ENCODE measurements around the gene ANKRD63.

ANKRD63 gene, protein sequence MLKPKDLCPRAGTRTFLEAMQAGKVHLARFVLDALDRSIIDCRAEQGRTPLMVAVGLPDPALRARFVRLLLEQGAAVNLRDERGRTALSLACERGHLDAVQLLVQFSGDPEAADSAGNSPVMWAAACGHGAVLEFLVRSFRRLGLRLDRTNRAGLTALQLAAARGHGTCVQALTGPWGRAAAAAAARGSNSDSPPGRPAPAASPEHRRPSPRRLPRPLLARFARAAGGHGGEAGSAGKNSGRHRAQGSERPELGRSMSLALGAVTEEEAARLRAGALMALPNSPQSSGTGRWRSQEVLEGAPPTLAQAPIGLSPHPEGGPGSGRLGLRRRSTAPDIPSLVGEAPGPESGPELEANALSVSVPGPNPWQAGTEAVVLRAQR

GRCh38 chr15:40282869-40283614, at the start of gene ANKRD63:
TSS of gene ANKRD63 (minus strand) at chr15:40283064. CDS start at chr15:40282586, 478 bp downstream.
- no peak for DNase-seq

- DNase-seq = no peak
Observed at GRCh38 chr15:40332113-40332781, 49.4 kb upstream of the ANKRD63 start.

DNA sequence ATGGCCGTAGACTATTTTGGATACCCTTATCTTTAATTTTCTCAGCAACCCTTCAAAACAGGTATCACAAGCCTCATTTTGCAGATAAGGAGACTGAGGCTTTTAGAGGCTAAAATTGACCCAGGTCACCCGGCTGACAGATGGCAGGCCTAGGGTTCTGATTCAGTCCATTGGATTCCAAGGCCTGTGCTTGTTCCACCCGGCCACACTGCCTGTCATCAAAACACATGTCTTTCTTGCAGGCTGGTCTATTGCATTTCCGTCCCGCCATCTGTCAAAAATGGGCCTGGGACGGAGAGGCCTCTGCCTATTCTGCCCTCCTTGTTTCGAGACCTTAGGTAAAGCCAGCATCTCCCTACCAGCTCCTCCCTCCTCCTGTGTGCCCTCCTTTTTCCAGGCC, 48.8 kb upstream of the ANKRD63 start:
- DNase-seq = no peak

DNA sequence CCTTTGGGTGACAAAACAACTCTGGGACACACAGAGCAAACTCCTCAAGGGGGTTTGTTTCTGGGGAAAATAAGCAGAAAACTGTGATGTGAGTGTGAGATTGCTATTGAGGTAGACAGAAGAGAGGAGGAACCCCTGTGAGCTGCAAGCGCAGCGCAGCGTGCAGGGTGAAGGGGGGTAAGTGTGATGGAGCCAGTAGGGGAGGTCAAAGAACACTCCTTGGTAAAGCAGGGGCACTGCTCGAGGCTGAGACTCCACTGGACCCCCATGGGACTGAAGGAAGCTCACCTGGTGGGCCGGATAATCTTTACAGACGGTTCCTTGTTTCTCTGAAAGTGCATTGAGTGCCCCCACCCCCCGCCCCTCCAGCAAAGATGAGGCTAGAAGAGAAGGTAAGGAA, 48.2 kb upstream of the ANKRD63 start:
- DNase-seq = no peak

DNA sequence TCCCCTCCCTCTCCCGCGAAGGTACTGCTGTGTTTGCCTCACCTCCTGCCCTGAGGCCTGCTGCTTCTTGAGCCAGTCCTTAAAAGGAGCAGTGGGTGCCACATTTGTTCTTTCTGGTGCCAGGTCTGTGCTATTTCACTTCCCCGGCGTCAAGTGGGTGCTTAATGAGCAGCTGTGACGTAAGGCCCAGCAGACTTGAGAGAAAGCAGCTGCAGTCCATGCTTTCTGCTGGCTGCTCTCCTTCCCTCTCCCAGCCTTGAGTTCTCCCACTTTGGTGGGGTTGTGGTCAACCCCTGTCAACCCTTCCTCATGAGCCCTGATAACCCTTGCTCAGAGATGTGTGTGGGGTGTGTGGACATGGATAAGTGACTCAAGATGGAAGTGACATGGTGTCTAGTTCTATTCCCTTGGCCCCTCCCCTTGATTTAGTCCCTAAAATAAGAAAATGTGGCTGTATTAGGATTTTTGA, 47.5 kb upstream of the ANKRD63 start:
- DNase-seq = no peak

- DNase-seq = no peak
Observed at GRCh38 chr15:40329804-40330203, 46.9 kb upstream of the ANKRD63 start.

DNA sequence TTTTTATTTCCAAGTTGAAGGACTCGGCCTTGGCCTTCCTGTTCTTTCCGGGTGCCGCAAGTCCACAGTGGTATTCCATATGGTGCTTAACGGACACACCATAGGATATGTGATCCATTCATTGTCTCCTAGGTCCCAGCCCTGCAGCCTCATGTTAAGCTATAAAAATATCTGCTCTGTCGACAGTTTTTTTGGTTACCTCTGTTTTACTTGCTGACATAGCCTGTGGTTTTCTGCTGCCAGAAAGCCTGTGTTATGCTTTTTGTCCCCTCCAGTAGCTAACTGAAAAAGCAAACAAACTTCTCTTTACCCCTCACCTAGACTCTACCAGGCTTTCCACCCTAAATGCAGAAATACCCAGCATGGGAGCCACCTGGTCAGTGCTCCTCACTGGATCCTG, 45.9 kb upstream of the ANKRD63 start:
- DNase-seq = no peak

- no peak for DNase-seq
Observed at GRCh38 chr15:40328176-40328575, 45.3 kb upstream of the ANKRD63 start.

DNA sequence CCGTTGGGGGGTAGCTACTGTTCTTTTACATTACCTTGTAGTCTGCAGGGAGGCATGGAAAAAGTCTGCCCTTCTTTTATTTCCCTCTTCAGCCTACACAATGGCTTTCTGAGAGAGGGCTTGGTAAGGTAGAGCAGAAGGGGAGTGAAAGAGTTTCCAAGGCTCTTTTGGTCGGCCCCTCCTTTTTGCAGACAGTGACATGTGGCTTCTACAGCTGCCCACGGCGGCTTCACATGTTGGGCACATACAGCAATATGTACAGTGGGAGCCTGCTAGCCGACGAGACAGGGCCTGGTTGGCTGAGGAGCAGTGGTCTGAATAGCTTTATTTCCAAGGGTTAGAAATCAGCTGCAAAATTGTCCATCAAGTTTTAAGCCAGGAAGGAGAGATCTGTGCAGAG, 44.6 kb upstream of the ANKRD63 start:
- no peak for DNase-seq

DNA sequence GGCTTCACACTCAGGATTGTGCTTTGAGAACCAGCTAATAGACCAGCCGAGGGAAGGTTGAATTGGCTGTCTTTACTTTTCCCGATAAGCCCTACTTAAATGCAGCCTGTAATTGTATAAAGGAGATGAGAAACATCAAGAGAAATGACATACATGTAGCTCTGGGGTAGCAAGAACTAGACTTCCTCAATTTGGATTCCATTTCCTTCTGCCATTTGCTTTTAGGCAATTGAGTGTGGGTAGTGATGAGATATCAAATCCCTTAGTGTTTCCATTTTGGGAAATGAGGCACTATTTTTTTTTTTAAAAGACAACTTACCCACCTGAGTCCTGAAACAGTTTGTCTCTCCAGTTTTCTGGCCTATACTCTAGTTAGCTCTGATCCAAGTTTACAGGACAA, 42.8 kb upstream of the ANKRD63 start:
- DNase-seq = no peak

GRCh38 chr15:40325188-40325587, 42.3 kb upstream of the ANKRD63 start:
- no peak for DNase-seq

DNA sequence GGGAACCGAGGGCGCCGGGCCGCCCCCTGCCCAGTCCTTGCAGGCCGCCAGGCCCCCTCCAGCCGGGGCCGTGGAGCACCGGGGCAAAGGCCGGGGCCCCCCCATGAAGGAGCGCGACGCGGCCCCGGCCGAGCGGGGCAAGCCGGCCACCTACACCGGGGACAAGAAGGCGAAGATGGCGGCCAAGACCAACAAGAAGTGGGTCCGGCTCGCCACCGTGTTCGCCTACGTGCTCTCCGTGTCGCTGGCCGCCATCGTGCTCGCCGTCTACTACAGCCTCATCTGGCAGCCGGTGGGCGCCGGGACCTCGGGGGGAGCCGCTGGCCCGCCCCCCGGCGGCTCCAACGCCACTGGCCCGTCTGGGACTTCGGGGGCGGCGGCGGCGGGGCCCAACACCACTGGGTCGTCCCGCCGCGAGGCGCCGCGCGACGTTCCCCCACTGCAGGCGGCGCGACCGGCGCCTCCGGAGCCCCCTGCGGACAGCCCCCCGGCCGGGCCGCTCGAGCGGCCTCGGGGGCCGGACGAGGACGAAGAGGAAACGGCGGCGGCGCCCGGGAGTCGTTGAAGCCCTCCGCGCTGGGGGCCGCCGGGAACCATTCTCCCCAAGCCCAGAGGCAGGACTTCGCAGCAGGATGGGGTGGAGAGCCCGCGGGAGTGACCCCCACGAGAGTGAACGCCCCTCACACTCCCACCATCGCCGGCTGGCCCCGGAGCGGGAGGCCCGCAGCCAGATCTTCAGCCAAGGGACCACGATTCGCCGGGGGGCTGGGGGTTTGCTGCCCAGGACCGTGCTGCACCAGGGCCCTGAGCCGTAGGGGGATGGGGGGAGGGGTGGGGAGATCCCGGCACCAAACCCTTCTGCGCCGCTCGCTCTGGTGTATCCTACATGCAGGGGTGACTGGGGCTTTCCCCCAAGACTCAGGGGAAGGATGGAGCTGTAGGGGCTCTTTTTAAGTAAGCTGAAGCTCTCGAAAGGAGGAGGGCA, 41.4 kb upstream of the ANKRD63 start:
- DNase-seq = peak; percentile 45 to 51

DNA sequence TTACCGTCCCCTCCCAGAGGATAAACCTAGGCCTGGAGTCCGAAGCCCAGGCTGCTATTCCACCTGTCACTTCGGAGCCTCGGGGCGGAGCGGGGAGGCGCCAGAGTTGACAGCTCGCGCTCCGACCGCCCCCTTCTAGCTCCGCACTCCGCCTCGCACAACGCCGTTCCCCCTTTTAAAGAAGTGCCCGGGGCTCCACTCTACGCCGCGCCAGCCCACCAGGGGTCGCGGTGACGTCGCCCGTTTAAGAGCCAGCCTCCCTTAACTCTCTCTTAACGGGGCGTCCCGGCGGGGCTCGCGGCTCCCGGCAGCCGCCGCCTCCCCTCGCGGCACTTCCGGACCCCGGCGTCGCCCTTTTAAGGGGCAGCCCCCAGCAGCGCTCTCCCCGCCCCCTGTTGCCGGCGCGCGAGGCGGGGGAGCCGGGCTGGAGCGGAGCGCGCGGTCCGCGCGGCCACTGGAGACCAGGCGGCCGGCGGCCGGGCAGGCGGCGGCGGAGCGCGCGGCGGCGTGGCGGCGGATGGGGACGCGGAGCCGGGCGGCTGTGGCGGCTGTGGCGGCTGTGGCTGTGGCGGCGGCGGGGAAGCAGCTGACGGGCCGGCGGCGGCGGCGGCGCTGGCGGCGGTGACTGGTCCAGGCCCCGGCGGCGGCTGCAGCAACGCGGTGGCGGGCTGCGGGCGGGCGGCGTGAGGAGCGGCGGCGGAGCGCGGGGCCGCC, 40.5 kb upstream of the ANKRD63 start, which contains the start of gene INAFM2:
TSS of gene INAFM2 (plus strand) at position 454 of the 714 bp plus-strand sequence. CDS start 364 bp downstream, outside the sequence.
- peak; percentile 93 to 94 for DNase-seq

DNA sequence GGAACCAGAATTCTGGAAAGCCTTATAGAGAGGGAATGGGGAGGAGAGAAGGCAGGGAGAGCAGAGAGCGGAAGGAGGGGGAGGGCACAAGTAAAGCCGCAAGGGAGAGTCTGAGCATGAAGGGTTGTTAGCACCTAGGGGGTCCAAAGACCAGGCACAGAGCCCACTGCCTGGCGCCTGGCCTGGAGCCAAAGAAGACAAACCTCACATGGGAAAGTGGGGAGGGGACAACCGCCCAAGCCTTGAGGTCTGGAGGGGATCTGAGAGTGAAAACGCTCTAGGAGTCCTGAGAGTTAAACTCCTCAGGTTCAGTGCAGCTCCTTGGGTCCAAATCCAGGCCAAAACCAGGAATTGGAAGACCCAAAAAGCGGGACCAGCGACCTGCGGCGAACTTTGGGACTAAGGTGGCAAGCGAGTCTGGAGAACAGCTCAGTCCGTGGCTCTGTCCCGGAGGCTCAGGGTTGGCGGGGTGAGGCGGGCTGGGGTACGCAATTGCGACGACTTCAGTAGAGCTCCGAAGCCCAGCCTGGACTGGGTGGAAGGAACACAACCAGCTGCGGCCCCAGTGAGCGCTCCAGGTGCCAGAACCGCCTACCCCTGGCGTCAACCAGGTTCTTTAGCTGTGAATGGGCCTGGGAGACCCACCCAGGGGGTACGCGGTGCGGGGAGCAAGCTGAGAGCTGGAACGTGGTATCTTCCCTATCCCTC, 39.8 kb upstream of the ANKRD63 start:
- DNase-seq = no peak

- DNase-seq = peak; percentile 55 to 57
Observed at GRCh38 chr15:40320931-40321371, 38.1 kb upstream of the ANKRD63 start.

DNA sequence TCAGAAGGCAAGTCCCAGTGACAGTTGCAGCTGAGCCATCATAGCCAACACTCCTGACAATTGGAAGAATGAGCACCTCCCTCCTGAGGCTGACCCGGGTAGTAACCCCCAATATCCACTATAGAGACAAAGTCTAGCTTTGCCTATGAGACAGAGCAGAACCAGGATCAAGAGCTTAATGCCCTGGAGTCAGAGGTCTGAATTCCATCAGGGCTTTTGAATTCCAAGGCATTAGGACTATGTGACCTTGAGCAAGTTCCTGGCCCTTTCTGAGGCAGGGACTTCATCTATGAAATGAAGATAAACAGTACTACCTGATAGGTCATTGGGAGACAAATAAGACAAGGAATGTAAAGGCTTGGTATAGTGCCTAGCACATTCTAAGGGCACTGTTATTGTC, 37.5 kb upstream of the ANKRD63 start:
- no peak for DNase-seq

DNA sequence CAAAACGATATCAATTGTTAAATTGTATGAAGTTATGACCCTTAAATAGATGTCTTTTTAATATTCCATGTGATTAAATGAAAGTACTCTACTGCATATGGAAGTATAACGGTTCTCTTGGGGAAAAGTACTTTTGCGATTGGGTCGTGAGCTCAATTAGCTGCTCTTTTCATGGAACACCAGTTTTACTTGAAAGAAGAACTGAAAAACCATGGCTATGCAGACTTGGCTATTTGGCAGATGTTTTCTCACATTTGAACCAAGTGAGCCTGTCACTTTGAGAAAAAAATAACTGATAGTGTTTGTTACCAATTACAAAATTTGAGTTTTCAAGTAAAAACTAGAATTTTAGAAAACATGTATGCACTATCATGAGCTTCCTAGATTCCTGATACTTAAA, 34.7 kb upstream of the ANKRD63 start:
- DNase-seq = no peak

DNA sequence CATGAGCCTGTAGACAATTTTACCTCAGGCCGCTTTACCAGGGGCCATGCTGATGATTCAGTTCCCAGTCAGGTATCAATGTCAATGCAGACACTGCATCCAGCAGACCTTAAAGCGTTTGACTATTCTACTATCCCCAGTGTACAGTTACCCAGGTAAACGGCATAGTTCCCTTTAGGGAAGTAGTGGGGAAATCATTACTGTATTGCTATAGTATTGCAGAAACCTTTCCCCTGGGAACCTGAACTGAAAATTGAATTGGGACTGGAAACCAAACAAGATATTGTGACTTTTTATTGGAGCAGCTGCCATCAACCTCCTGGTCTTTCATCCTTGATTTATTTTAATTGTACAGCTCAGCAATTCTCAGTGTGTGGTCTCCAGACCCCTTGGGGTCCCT, 34.1 kb upstream of the ANKRD63 start:
- DNase-seq = no peak

DNA sequence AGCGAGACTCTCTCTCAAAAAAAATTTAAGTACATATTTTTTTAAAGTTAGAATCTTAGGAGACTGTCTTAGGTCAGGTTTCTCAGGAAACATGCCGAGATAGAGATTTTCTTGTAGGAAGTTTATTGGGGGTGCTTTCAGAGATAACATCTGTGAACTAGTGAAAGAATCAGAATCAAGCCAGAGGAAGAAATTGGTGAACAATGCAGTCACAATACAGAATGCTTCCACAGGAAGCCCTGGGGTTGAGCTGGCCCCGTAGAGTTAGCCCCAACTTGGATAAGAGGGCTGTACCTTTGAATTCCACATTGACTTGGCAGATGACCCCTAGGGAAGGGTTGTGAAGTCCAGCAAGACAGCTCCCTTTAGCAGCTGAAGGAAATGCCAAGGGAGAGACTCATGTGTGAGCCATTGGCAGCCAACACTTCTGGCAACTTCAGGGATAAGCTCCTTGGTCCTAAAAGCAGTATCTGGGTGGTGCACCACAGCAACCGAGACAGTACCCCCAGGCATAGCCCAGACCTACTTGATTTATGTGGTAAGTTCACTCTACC, 31.9 kb upstream of the ANKRD63 start:
- no peak for DNase-seq
